NB4 (cell line): Measurements from ENCODE around the gene ZNF417.

ENCODE experiments used
- POLR2A ChIP-seq: IDR thresholded peaks from 2 replicates; pipeline ENCODE4 v1.6.1; 2011; ENCODE audit warnings: mild to moderate bottlenecking; ENCODE audit not compliant: insufficient read length; ENCODE audit errors: extremely low read depth
- TF ChIP-seq, protein P1 (sequence below): IDR thresholded peaks from one replicate; pipeline ENCODE4 v1.5.1; 2012; ENCODE audit warnings: low read depth, low read length
- TF ChIP-seq, protein P2 (sequence below): IDR thresholded peaks from 2 replicates; pipeline ENCODE4 v1.6.1; 2011; ENCODE audit warnings: low read depth, low read length

DNA sequence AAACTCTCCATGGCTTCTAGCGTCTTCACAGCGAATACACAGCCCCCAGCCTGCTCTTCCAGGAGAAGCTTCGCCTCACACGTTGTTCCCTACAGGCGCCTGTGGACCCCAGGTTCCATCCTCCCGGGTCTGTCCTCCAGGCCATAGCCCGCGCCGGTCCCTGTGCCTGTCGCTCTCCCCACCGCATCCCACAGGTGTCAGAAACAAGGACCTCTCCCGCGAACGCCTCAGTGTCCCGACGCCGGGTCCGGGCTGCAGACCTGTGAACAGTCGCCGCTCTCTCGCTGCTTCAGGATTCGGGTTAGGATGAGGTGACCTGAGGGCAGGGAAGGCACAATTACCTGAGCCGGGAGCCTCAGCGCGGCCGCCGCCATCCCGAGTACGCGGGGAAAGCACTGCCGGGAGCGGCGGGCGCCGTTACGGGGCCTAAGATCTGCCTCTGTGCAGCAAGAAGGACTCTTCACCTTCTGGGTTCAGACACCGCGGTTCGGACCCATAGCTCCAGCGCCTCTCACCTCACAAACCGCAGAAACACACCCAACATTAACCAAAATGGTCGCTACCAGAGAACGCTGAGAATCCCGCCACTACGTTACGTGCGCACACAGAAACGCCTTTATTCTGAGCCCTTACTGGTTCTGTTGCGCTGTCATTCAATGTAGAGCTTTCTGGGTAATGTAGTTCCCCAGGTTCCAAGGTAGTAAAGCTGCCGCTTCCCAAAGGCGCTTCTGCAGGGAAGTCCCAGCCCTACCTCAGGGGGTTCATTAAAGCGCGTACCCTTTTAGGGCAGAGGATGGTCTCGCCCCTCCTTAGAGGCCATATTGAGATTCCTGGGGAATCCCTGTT lies 18.7 kb upstream of the ZNF417 start, which contains the start of gene ZNF418:
- TF ChIP-seq, protein P1, sequence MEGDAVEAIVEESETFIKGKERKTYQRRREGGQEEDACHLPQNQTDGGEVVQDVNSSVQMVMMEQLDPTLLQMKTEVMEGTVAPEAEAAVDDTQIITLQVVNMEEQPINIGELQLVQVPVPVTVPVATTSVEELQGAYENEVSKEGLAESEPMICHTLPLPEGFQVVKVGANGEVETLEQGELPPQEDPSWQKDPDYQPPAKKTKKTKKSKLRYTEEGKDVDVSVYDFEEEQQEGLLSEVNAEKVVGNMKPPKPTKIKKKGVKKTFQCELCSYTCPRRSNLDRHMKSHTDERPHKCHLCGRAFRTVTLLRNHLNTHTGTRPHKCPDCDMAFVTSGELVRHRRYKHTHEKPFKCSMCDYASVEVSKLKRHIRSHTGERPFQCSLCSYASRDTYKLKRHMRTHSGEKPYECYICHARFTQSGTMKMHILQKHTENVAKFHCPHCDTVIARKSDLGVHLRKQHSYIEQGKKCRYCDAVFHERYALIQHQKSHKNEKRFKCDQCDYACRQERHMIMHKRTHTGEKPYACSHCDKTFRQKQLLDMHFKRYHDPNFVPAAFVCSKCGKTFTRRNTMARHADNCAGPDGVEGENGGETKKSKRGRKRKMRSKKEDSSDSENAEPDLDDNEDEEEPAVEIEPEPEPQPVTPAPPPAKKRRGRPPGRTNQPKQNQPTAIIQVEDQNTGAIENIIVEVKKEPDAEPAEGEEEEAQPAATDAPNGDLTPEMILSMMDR: no peak
- TF ChIP-seq POLR2A: no peak
- TF ChIP-seq, protein P2, sequence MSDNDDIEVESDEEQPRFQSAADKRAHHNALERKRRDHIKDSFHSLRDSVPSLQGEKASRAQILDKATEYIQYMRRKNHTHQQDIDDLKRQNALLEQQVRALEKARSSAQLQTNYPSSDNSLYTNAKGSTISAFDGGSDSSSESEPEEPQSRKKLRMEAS: no peak
